Panc1 (cell line): ENCODE data around the gene PITX1. TPM values are rescaled to one million over a fixed set of nuclear protein-coding genes. Genes with fewer than 3 reads are reported as not detected.

Experiments
- ATAC-seq: fragments of 200-7000 bp; cut with Tn5 transposase; 2 replicates; pipeline ENCODE4 v1.9.1; 2020; ENCODE audit warnings: mild to moderate bottlenecking, moderate library complexity
- BruUV-seq: library from RNA; stranded (reverse); fragments of 400-500 nt; replicated peaks from 2 replicates; lab custom pipeline; 2021; lab: Mats Ljungman, UMichigan
- CTCF ChIA-PET: fragments of 300-600 bp; sonication (Branson Sonifier 250); formaldehyde crosslinking; loops from one replicate; lab custom pipeline; 2022; ENCODE audit warnings: antibody characterized with exemption; lab: Charles Lee
- POLR2A ChIA-PET: fragments of 300-600 bp; sonication (Branson Sonifier 250); formaldehyde crosslinking; loops from one replicate; lab custom pipeline; 2022; ENCODE audit warnings: antibody characterized with exemption; lab: Charles Lee
- DNase-seq: peaks from one replicate; pipeline ENCODE4 v3.0.0-alpha.2; 2010; ENCODE audit warnings: low read depth, low spot score
- H3K27ac ChIP-seq: 2 replicates; pipeline ENCODE4 v1.5.1; 2011; ENCODE audit warnings: mild to moderate bottlenecking, low read length, inconsistent platforms
- H3K27me3 ChIP-seq: fragments of 200-500 bp; sonication (Bioruptor generic); 2 replicates; pipeline ENCODE4 v1.6.0; 2014; ENCODE audit warnings: low read length, inconsistent platforms; ENCODE audit not compliant: control insufficient read depth, insufficient read depth
- H3K36me3 ChIP-seq: fragments of 200-500 bp; sonication (Bioruptor generic); 2 replicates; pipeline ENCODE4 v1.5.1; 2014; ENCODE audit warnings: inconsistent platforms, mild to moderate bottlenecking, low read length, moderate library complexity; ENCODE audit not compliant: control insufficient read depth, insufficient read depth
- H3K4me1 ChIP-seq: 2 replicates; pipeline ENCODE4 v1.5.1; 2011; ENCODE audit warnings: inconsistent platforms, mild to moderate bottlenecking, low read length, moderate library complexity; ENCODE audit not compliant: control insufficient read depth, insufficient read depth
- H3K4me3 ChIP-seq, 2 experiments: 2 replicates each; pipeline ENCODE4 v1.5.1; 2011 to 2012; ENCODE audit warnings: low read depth in 2 of 2, low read length in 2 of 2, mild to moderate bottlenecking in 2 of 2, inconsistent platforms in 1 of 2, moderate library complexity in 1 of 2
- H3K9me3 ChIP-seq: fragments of 200-500 bp; sonication (Bioruptor generic); 2 replicates; pipeline ENCODE4 v1.5.1; 2014; ENCODE audit warnings: low read depth, mild to moderate bottlenecking, inconsistent platforms, low read length, moderate library complexity; ENCODE audit not compliant: control insufficient read depth, insufficient read depth
- POLR2AphosphoS5 ChIP-seq: IDR thresholded peaks from 2 replicates; pipeline ENCODE4 v1.6.1; 2012; ENCODE audit warnings: mild to moderate bottlenecking, low read depth, low read length, moderate library complexity
- REST ChIP-seq, 2 experiments: IDR thresholded peaks; 2 replicates each; pipeline ENCODE4 v1.6.1; 2011 to 2012; ENCODE audit warnings: low read depth in 2 of 2, control low read depth in 1 of 2, low read length in 1 of 2, mild to moderate bottlenecking in 1 of 2, moderate library complexity in 1 of 2; ENCODE audit not compliant: insufficient read depth in 1 of 2
- SIN3A ChIP-seq: IDR thresholded peaks from 2 replicates; pipeline ENCODE4 v1.6.1; 2012; ENCODE audit warnings: low read depth, mild to moderate bottlenecking, low read length, moderate library complexity, borderline replicate concordance; ENCODE audit not compliant: insufficient read depth
- TCF7L2 ChIP-seq: IDR thresholded peaks from 2 replicates; pipeline ENCODE4 v1.6.1; 2011; ENCODE audit warnings: mild to moderate bottlenecking, low read depth, low read length, inconsistent platforms
- in situ Hi-C: cut with HindIII; loops from 2 replicates; pipeline ENCODE4 v1.10.0; 2016; ENCODE audit warnings: low sequenced_read_pairs, low pct_unique_long_range_greater_than_20kb
- intact Hi-C: fragments of 100-400 bp; cut with micrococcal nuclease; formaldehyde crosslinking; loops from one replicate; pipeline ENCODE4 v1.10.0; 2022; ENCODE audit not compliant: unreplicated experiment
- total RNA-seq: library from RNA; stranded (reverse); gene quantifications from one replicate; pipeline ENCODE4 v1.2.1, GENCODE V29; 2021; ENCODE audit not compliant: unreplicated experiment
- TF ChIP-seq, protein P1 (sequence below): fragments of 450-650 bp; IDR thresholded peaks from 2 replicates; pipeline ENCODE4 v1.5.1; 2017; ENCODE audit warnings: mild to moderate bottlenecking

PITX1 gene
- total RNA-seq, 1 experiment from 2014 or later: 41.5 TPM

GRCh38 chr5:135056316-135057030, 22.4 kb upstream of the PITX1 start:
- no peaks in the 10 kb centered on the region for H3K36me3 ChIP-seq
- no peak for TF ChIP-seq TCF7L2
- TF ChIP-seq SIN3A: no peak
- TF ChIP-seq POLR2AphosphoS5: no peak
- no peak for TF ChIP-seq REST (IDR thresholded peaks at IDR 0.05; ENCODE audit: insufficient read depth in 1 of 2, low read depth in 2 of 2, low read length in 1 of 2)
- TF ChIP-seq, protein P1, sequence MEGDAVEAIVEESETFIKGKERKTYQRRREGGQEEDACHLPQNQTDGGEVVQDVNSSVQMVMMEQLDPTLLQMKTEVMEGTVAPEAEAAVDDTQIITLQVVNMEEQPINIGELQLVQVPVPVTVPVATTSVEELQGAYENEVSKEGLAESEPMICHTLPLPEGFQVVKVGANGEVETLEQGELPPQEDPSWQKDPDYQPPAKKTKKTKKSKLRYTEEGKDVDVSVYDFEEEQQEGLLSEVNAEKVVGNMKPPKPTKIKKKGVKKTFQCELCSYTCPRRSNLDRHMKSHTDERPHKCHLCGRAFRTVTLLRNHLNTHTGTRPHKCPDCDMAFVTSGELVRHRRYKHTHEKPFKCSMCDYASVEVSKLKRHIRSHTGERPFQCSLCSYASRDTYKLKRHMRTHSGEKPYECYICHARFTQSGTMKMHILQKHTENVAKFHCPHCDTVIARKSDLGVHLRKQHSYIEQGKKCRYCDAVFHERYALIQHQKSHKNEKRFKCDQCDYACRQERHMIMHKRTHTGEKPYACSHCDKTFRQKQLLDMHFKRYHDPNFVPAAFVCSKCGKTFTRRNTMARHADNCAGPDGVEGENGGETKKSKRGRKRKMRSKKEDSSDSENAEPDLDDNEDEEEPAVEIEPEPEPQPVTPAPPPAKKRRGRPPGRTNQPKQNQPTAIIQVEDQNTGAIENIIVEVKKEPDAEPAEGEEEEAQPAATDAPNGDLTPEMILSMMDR: no peak
- DNase-seq (no peak), ATAC-seq (no peak)
- H3K9me3 ChIP-seq: no peaks in the 10 kb centered on the region
- no peak overlapping the region for H3K4me3 ChIP-seq
- in situ Hi-C loops: no loop called here
- no TSS peak for BruUV-seq
- no peaks in the 10 kb centered on the region for H3K4me1 ChIP-seq
- H3K27me3 ChIP-seq: no peaks in the 10 kb centered on the region
- intact Hi-C loops: no loop called here
- H3K27ac ChIP-seq: no peak overlapping the region
- ChIA-PET CTCF (no interaction called here), POLR2A (no interaction called here)

GRCh38 chr5:135055396-135055795, 21.4 kb upstream of the PITX1 start:
- Histone ChIP-seq H3K4me3 (no peak overlapping the region), H3K27me3 (no peaks in the 10 kb centered on the region), H3K27ac (no peak overlapping the region), H3K36me3 (no peaks in the 10 kb centered on the region), H3K9me3 (no peaks in the 10 kb centered on the region), H3K4me1 (no peaks in the 10 kb centered on the region)
- in situ Hi-C loops (no loop called here), intact Hi-C loops (no loop called here)
- DNase-seq (no peak), ATAC-seq (no peak)
- ChIA-PET CTCF (no interaction called here), POLR2A (no interaction called here)
- TF ChIP-seq REST (IDR thresholded peaks at IDR 0.05; ENCODE audit: insufficient read depth in 1 of 2, low read depth in 2 of 2, low read length in 1 of 2): no peak
- TF ChIP-seq, protein P1: no peak
- no peak for TF ChIP-seq SIN3A
- no peak for TF ChIP-seq TCF7L2
- TF ChIP-seq POLR2AphosphoS5: no peak
- no TSS peak for BruUV-seq
